ENCODE measurements around the gene ZFAND5. TPM values are rescaled to one million over a fixed set of nuclear protein-coding genes. Genes with fewer than 3 reads are reported as not detected.
A peak's percentile ranks its signal among the peaks of the same experiment; 100 is the strongest.

Gene ZFAND5
- total RNA-seq, 1 donor from 2014 or later: 79.2 TPM

DNA sequence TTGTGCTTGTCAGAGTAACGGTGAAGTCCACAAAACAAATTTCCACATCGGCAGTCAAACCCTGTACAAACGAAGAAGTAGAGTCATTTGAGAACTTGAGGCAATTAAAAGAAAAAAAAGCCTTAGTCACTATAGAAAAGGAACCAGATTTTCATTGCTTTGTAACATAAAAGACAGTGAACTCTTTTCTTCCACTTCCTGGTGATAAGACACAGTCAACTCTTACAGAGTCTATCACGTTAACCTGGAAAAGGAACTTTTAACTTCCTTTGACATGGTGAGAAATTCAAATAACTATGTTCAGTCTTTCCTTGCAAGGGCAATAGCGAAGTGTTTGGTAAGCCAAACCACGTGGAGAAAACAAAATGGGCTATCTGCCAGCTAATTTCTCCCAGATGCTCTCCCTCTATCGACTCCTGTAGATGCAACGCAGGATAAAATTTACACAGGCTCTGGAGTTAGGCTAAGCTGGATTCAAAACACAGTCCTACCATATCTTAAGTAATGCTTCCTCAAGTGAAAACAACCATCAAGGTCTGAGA lies 8.9 kb downstream of the ZFAND5 start:
- Mint-ChIP-seq H3K27me3 (no peaks in the 10 kb centered on the region), H3K4me1 (peaks cover 31% of the 10 kb centered on the region), H3K36me3 (ENCODE audit: low read depth) (peaks cover 86% of the 10 kb centered on the region), H3K4me3 (no peak overlapping the region), H3K9me3 (no peaks in the 10 kb centered on the region), H3K27ac (no peak overlapping the region)
- POLR2A ChIA-PET: interaction anchor here (0.7 to 1.7 kb wide), 3 partner anchors 8 to 9 kb away, joined by 3 to 6 read pairs (median 4); partner anchors contain the start of gene ZFAND5
- no peak for TF ChIP-seq CTCF (IDR thresholded peaks at IDR 0.05)
- ATAC-seq (ENCODE audit: low read depth): no peak
- CTCF ChIA-PET: no interaction called here
- intact Hi-C loops (cut with micrococcal nuclease): no loop called here
- no peak for DNase-seq

- POLR2A ChIA-PET: interaction anchor here (1.7 kb wide), 1 partner anchor 9 kb away, joined by 6 read pairs; the partner anchor contains the start of gene ZFAND5
- intact Hi-C loops (cut with micrococcal nuclease): loop anchor here (1.0 kb wide), 1 partner anchor 8 kb away; no protein-coding TSS in a partner anchor
- no peak for ATAC-seq (ENCODE audit: low read depth)
- Mint-ChIP-seq H3K36me3 (ENCODE audit: low read depth) (peaks cover 80% of the 10 kb centered on the region), H3K4me1 (peaks cover 30% of the 10 kb centered on the region), H3K4me3 (no peak overlapping the region), H3K27ac (no peak overlapping the region), H3K9me3 (no peaks in the 10 kb centered on the region), H3K27me3 (no peaks in the 10 kb centered on the region)
- no peak for TF ChIP-seq CTCF (IDR thresholded peaks at IDR 0.05)
- no peak for DNase-seq
- CTCF ChIA-PET: no interaction called here
Observed at GRCh38 chr9:72355153-72355552, 9.9 kb downstream of the ZFAND5 start.

DNA sequence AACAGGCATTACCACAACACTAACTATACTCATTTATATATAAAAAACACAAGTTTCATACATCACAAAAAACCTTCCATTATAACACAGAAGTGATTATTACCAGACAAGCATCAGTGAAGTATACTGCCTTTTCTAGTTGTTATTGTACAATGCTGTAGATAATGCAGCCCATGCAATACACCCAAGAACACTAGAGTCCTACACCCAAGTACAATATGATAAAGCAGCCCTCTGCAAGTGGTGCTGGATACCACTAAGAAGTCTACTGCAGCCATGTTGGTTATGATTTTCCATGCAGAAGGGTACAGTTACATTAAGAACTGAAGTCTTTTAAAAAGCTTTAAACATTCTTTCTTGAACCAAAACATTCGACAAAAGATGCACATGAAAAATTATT lies 10.3 kb downstream of the ZFAND5 start:
- ATAC-seq (ENCODE audit: low read depth) (no peak), DNase-seq (no peak)
- Mint-ChIP-seq H3K27me3 (no peaks in the 10 kb centered on the region), H3K4me3 (no peak overlapping the region), H3K9me3 (no peaks in the 10 kb centered on the region), H3K27ac (no peak overlapping the region), H3K4me1 (peaks cover 33% of the 10 kb centered on the region), H3K36me3 (ENCODE audit: low read depth) (peaks cover 75% of the 10 kb centered on the region)
- ChIA-PET POLR2A (interaction anchor here (1.7 kb wide), 1 partner anchor 9 kb away, joined by 6 read pairs; the partner anchor contains the start of gene ZFAND5), CTCF (no interaction called here)
- no peak for TF ChIP-seq CTCF (IDR thresholded peaks at IDR 0.05)
- intact Hi-C loops (cut with micrococcal nuclease): loop anchor here (1.0 kb wide), 1 partner anchor 9 kb away; no protein-coding TSS in a partner anchor

GRCh38 chr9:72353455-72354116 lies 11.4 kb downstream of the ZFAND5 start:
- CTCF ChIA-PET: no interaction called here
- ATAC-seq (ENCODE audit: low read depth) (no peak), DNase-seq (no peak)
- H3K9me3 Mint-ChIP-seq: no peaks in the 10 kb centered on the region
- POLR2A ChIA-PET: no interaction called here
- peaks cover 64% of the 10 kb centered on the region for H3K36me3 Mint-ChIP-seq (ENCODE audit: low read depth)
- H3K27me3 Mint-ChIP-seq: no peaks in the 10 kb centered on the region
- peaks cover 25% of the 10 kb centered on the region for H3K4me1 Mint-ChIP-seq
- intact Hi-C loops (cut with micrococcal nuclease): no loop called here
- H3K27ac Mint-ChIP-seq: peak overlapping the region; percentile 12
- TF ChIP-seq CTCF (IDR thresholded peaks at IDR 0.05): no peak
- no peak overlapping the region for H3K4me3 Mint-ChIP-seq

DNA sequence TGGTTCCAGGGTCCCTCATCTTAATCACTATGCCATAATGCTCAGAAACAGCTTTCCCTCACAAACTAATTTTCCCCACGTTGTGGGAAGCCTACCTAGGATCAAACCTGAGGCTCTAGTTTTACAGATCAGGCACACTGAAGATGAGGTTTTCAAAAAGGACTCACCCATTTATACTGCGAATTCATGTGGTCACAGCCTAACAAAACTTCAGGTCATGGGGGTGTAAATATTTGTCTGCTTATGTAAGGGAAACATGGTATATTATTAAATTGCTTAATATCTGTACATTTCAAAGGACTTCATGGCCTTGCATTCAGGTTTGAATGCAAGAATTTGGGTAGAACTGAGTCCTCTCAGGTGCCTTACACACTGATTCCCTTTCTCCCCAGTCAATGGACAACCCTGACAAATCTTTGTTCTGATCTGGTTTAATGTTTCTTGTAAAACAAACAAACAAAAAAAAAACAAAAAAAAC lies 12.1 kb downstream of the ZFAND5 start:
- Mint-ChIP-seq H3K27ac (no peak overlapping the region), H3K9me3 (no peaks in the 10 kb centered on the region), H3K36me3 (ENCODE audit: low read depth) (peaks cover 58% of the 10 kb centered on the region), H3K27me3 (no peaks in the 10 kb centered on the region), H3K4me1 (peaks cover 20% of the 10 kb centered on the region), H3K4me3 (no peak overlapping the region)
- no peak for ATAC-seq (ENCODE audit: low read depth)
- no peak for TF ChIP-seq CTCF (IDR thresholded peaks at IDR 0.05)
- CTCF ChIA-PET: no interaction called here
- POLR2A ChIA-PET: no interaction called here
- intact Hi-C loops (cut with micrococcal nuclease): no loop called here
- DNase-seq: no peak
